ENCODE results near the gene NRXN3. TPM values are rescaled to one million over a fixed set of nuclear protein-coding genes. Genes with fewer than 3 reads are reported as not detected.

NRXN3 gene
- total and polyA plus RNA-seq, 2 of the 13 experiments (the other 11 are each of a cell fraction or from before 2014, with no cell fraction given) = 0.03 TPM; not detected in 1

GRCh38 chr14:79242666-79243065 lies 1072.5 kb downstream of the NRXN3 start (continued):
- TF ChIP-seq KLF15 (CRISPR knock-in tag; IDR thresholded peaks at IDR 0.05; ENCODE audit: borderline replicate concordance) (no peak), ZNF383 (CRISPR knock-in tag; IDR thresholded peaks at IDR 0.05; ENCODE audit: borderline replicate concordance) (no peak), ZNF30 (CRISPR knock-in tag; IDR thresholded peaks at IDR 0.05) (no peak), ZNF138 (CRISPR knock-in tag; IDR thresholded peaks at IDR 0.05; ENCODE audit: low read depth) (no peak)

DNA sequence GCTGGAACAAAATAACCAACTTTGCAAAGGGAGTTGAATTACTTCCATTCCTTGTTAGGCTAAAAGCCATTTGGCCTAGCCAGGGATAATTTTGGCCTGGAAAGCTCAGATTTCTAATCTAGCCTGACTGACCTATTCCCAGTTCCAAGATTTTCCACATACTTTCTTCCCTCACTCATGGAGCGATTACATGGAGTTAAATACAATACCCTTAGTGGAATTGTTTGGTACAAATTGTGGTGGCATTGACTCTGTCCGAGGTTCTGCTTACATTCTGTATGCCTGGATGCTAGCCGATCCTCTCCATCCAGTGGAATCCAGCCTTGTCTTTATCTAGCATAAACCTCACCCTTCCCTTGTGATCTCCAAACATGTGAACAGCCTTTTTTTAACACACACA lies 1076.0 kb downstream of the NRXN3 start:
- H3K4me1 ChIP-seq (ENCODE audit: insufficient read depth, low read length) = no peaks in the 10 kb centered on the region
- DNase-seq (ENCODE audit: low spot score) (no peak), ATAC-seq (no peak), FAIRE-seq (no peak)
- TF ChIP-seq PAX8 (CRISPR knock-in tag; IDR thresholded peaks at IDR 0.05; ENCODE audit: borderline replicate concordance) = no peak
- intact Hi-C loops (cut with micrococcal nuclease; ENCODE audit: unreplicated experiment) (no loop called here), in situ Hi-C loops (cut with HindIII; ENCODE audit: extremely low pct_ligation_motif_present, low pct_unique_long_range_greater_than_20kb) (no loop called here)
- BruUV-seq (replicated peaks) = no TSS peak
- H3K79me2 ChIP-seq (ENCODE audit: insufficient read depth, low read length) = no peaks in the 10 kb centered on the region
- no peaks in the 10 kb centered on the region for H4K20me1 ChIP-seq (ENCODE audit: insufficient read depth, low read length)
- POLR2A ChIA-PET = no interaction called here
- H3K4me2 ChIP-seq (ENCODE audit: low read depth, low read length) = no peak overlapping the region
- no peak overlapping the region for H3K27ac ChIP-seq (ENCODE audit: extremely low read length, insufficient read depth, low read length)
- no peak overlapping the region for H2AFZ ChIP-seq (ENCODE audit: low read length)
- H3K36me3 ChIP-seq (replicated peaks in 1 of 2; ENCODE audit: control insufficient read depth in 1 of 2, insufficient read depth in 2 of 2, low read length in 2 of 2) = no peaks in the 10 kb centered on the region
- H3K9ac ChIP-seq (ENCODE audit: insufficient read depth, low read depth, low read length) = no peak overlapping the region
- CTCF ChIA-PET (ENCODE audit: low intra/inter-chr PET ratio, low total read pairs) = no interaction called here
- no peaks in the 10 kb centered on the region for H3K27me3 ChIP-seq (ENCODE audit: control insufficient read depth in 1 of 2, insufficient read depth in 2 of 2, low read length in 2 of 2)
- H3K9me3 ChIP-seq (ENCODE audit: low read length) = peaks cover 71% of the 10 kb centered on the region
- H3K4me3 ChIP-seq (replicated peaks in 1 of 3; ENCODE audit: insufficient read depth in 1 of 3, low read depth in 2 of 3, low read length in 3 of 3) = no peak overlapping the region
- WGBS (ENCODE audit: low lambda C conversion rate) = 7% methylated on average over 3 of the region's 3 CpGs

GRCh38 chr14:79248126-79248525 lies 1078.0 kb downstream of the NRXN3 start:
- BruUV-seq (replicated peaks) = no TSS peak
- CTCF ChIA-PET (ENCODE audit: low intra/inter-chr PET ratio, low total read pairs) = no interaction called here
- H2AFZ ChIP-seq (ENCODE audit: low read length) = no peak overlapping the region
- H3K79me2 ChIP-seq (ENCODE audit: insufficient read depth, low read length) = no peaks in the 10 kb centered on the region
- in situ Hi-C loops (cut with HindIII; ENCODE audit: extremely low pct_ligation_motif_present, low pct_unique_long_range_greater_than_20kb) = no loop called here
- DNase-seq (ENCODE audit: low spot score) (no peak), FAIRE-seq (no peak), ATAC-seq (no peak)
- peaks cover 74% of the 10 kb centered on the region for H3K9me3 ChIP-seq (ENCODE audit: low read length)
- H3K4me1 ChIP-seq (ENCODE audit: insufficient read depth, low read length) = no peaks in the 10 kb centered on the region
- POLR2A ChIA-PET = no interaction called here
- no peak overlapping the region for H3K27ac ChIP-seq (ENCODE audit: extremely low read length, insufficient read depth, low read length)
- intact Hi-C loops (cut with micrococcal nuclease; ENCODE audit: unreplicated experiment) = no loop called here
- H3K4me2 ChIP-seq (ENCODE audit: low read depth, low read length) = no peak overlapping the region
- no peaks in the 10 kb centered on the region for H4K20me1 ChIP-seq (ENCODE audit: insufficient read depth, low read length)
- no peaks in the 10 kb centered on the region for H3K27me3 ChIP-seq (ENCODE audit: control insufficient read depth in 1 of 2, insufficient read depth in 2 of 2, low read length in 2 of 2)
- H3K4me3 ChIP-seq (replicated peaks in 1 of 3; ENCODE audit: insufficient read depth in 1 of 3, low read depth in 2 of 3, low read length in 3 of 3) = no peak overlapping the region
- TF ChIP-seq PAX8 (CRISPR knock-in tag; IDR thresholded peaks at IDR 0.05; ENCODE audit: borderline replicate concordance) (no peak), ONECUT2 (CRISPR knock-in tag; IDR thresholded peaks at IDR 0.05) (no peak), MTA1 (CRISPR knock-in tag; IDR thresholded peaks at IDR 0.05; ENCODE audit: borderline replicate concordance) (no peak), ARID5B (CRISPR knock-in tag; IDR thresholded peaks at IDR 0.05) (no peak), ZNF83 (CRISPR knock-in tag; IDR thresholded peaks at IDR 0.05; ENCODE audit: borderline replicate concordance) (no peak), HDAC1 (CRISPR knock-in tag; IDR thresholded peaks at IDR 0.05) (no peak), GZF1 (CRISPR knock-in tag; IDR thresholded peaks at IDR 0.05) (no peak), TAF1 (CRISPR knock-in tag; IDR thresholded peaks at IDR 0.05) (no peak), ZNF552 (CRISPR knock-in tag; IDR thresholded peaks at IDR 0.05; ENCODE audit: borderline replicate concordance) (no peak)
- no peak overlapping the region for H3K9ac ChIP-seq (ENCODE audit: insufficient read depth, low read depth, low read length)
- no peaks in the 10 kb centered on the region for H3K36me3 ChIP-seq (replicated peaks in 1 of 2; ENCODE audit: control insufficient read depth in 1 of 2, insufficient read depth in 2 of 2, low read length in 2 of 2)
- 21% methylated on average over 2 of the region's 2 CpGs for WGBS (ENCODE audit: low lambda C conversion rate)

Data from HepG2 (cell line).